ENCODE measurements around the gene RNF149. TPM values are rescaled to one million over a fixed set of nuclear protein-coding genes. Genes with fewer than 3 reads are reported as not detected.
A peak's percentile ranks its signal among the peaks of the same experiment; 100 is the strongest.

The RNF149 gene
- total RNA-seq, 4 donors from 2014 or later: 22.7 to 100 (median 54.6) TPM

- Histone ChIP-seq H3K27ac (peak overlapping the region in 1 of 4 donors; percentile 0), H3K4me3 (no peak overlapping the region), H3K27me3 (no peaks in the 10 kb centered on the region), H3K9me3 (peaks cover 0 to 6% of the 10 kb centered on the region in 2 donors), H3K4me1 (peaks cover 4 to 10% (median 7%) of the 10 kb centered on the region in 4 donors), H3K36me3 (no peaks in the 10 kb centered on the region)
- DNase-seq: no peak
- 51 to 76% methylated on average over 4 to 12 of the region's 12 CpGs for WGBS, 2 donors (ENCODE audit: low coverage in 1 of 2)
- TF ChIP-seq, protein P1, sequence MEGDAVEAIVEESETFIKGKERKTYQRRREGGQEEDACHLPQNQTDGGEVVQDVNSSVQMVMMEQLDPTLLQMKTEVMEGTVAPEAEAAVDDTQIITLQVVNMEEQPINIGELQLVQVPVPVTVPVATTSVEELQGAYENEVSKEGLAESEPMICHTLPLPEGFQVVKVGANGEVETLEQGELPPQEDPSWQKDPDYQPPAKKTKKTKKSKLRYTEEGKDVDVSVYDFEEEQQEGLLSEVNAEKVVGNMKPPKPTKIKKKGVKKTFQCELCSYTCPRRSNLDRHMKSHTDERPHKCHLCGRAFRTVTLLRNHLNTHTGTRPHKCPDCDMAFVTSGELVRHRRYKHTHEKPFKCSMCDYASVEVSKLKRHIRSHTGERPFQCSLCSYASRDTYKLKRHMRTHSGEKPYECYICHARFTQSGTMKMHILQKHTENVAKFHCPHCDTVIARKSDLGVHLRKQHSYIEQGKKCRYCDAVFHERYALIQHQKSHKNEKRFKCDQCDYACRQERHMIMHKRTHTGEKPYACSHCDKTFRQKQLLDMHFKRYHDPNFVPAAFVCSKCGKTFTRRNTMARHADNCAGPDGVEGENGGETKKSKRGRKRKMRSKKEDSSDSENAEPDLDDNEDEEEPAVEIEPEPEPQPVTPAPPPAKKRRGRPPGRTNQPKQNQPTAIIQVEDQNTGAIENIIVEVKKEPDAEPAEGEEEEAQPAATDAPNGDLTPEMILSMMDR (IDR thresholded peaks at IDR 0.05): no peak
- TF ChIP-seq POLR2A (IDR thresholded peaks at IDR 0.05) (no peak), EP300 (IDR thresholded peaks at IDR 0.05; ENCODE audit: low read depth) (no peak)
- in situ Hi-C loops (cut with MboI; ENCODE audit: low pct_ligation_motif_present in 1 of 4, low pct_unique_long_range_greater_than_20kb in 1 of 4, low sequenced_read_pairs in 3 of 4): no loop called here
- intact Hi-C loops (cut with DNase I; ENCODE audit: low total_unique reads): no loop called here
Measured at GRCh38 chr2:101234169-101234938, 74.1 kb downstream of the RNF149 start.

DNA sequence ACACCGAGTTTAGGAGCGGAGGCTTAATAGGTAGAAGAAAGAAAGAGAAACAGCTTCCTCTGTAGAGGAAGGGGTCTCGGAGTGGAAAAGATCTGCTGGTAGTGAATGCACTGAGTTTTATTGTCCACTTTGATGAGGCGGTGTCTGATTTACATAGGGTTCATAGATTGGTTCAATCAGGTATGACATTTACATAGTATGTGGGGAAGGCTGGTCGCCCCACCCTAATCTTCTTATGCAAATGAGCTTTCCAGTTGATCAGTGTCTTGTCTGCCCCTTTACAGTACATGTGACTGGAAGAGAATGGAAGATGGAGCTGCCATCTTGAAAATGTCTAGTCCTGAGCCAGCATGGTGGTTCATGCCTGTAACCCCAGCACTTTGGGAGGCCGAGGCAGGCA lies 75.7 kb downstream of the RNF149 start:
- intact Hi-C loops (cut with DNase I; ENCODE audit: low total_unique reads): no loop called here
- Histone ChIP-seq H3K9me3 (peaks cover 0 to 6% of the 10 kb centered on the region in 2 donors), H3K27me3 (no peaks in the 10 kb centered on the region), H3K4me1 (peaks cover 0 to 4% (median 0%) of the 10 kb centered on the region in 4 donors), H3K36me3 (no peaks in the 10 kb centered on the region), H3K27ac (no peak overlapping the region), H3K4me3 (no peak overlapping the region)
- in situ Hi-C loops (cut with MboI; ENCODE audit: low pct_ligation_motif_present in 1 of 4, low pct_unique_long_range_greater_than_20kb in 1 of 4, low sequenced_read_pairs in 3 of 4): no loop called here
- TF ChIP-seq, protein P1 (IDR thresholded peaks at IDR 0.05): no peak
- WGBS, 2 donors (ENCODE audit: low coverage in 1 of 2): 94 to 96% methylated on average over 3 to 6 of the region's 6 CpGs
- DNase-seq: no peak

- H3K36me3 ChIP-seq: no peaks in the 10 kb centered on the region
- no peak for DNase-seq
- in situ Hi-C loops (cut with MboI; ENCODE audit: low pct_ligation_motif_present in 1 of 4, low pct_unique_long_range_greater_than_20kb in 1 of 4, low sequenced_read_pairs in 3 of 4): no loop called here
- peaks cover 0 to 4% (median 0%) of the 10 kb centered on the region in 4 donors for H3K4me1 ChIP-seq
- peaks cover 0 to 6% of the 10 kb centered on the region in 2 donors for H3K9me3 ChIP-seq
- H3K27me3 ChIP-seq: no peaks in the 10 kb centered on the region
- 90 to 91% methylated on average over 4 to 6 of the region's 6 CpGs for WGBS, 2 donors (ENCODE audit: low coverage in 1 of 2)
- intact Hi-C loops (cut with DNase I; ENCODE audit: low total_unique reads): no loop called here
- H3K27ac ChIP-seq: no peak overlapping the region
- TF ChIP-seq POLR2AphosphoS5 (IDR thresholded peaks at IDR 0.05) (no peak), EP300 (IDR thresholded peaks at IDR 0.05; ENCODE audit: low read depth) (no peak), POLR2A (IDR thresholded peaks at IDR 0.05) (no peak)
- TF ChIP-seq, protein P1 (IDR thresholded peaks at IDR 0.05): no peak
- no peak overlapping the region for H3K4me3 ChIP-seq
Measured at GRCh38 chr2:101231937-101232730, 76.4 kb downstream of the RNF149 start.

GRCh38 chr2:101231240-101231639 lies 77.3 kb downstream of the RNF149 start:
- intact Hi-C loops (cut with DNase I; ENCODE audit: low total_unique reads) (no loop called here), in situ Hi-C loops (cut with MboI; ENCODE audit: low pct_ligation_motif_present in 1 of 4, low pct_unique_long_range_greater_than_20kb in 1 of 4, low sequenced_read_pairs in 3 of 4) (no loop called here)
- no peak for TF ChIP-seq POLR2AphosphoS5 (IDR thresholded peaks at IDR 0.05)
- TF ChIP-seq, protein P1 (IDR thresholded peaks at IDR 0.05): no peak
- TF ChIP-seq EP300 (IDR thresholded peaks at IDR 0.05; ENCODE audit: low read depth): no peak
- no peak for TF ChIP-seq POLR2A (IDR thresholded peaks at IDR 0.05)
- 80 to 100% methylated on average over 1 of the region's 1 CpG for WGBS, 2 donors (ENCODE audit: low coverage in 1 of 2)
- no peaks in the 10 kb centered on the region for H3K27me3 ChIP-seq
- peaks cover 0 to 4% (median 0%) of the 10 kb centered on the region in 4 donors for H3K4me1 ChIP-seq
- no peak overlapping the region for H3K4me3 ChIP-seq
- no peaks in the 10 kb centered on the region for H3K36me3 ChIP-seq
- DNase-seq: no peak
- H3K9me3 ChIP-seq: peaks cover 0 to 5% of the 10 kb centered on the region in 2 donors
- no peak overlapping the region for H3K27ac ChIP-seq
